Measurements from ENCODE around the gene DNAJB7.

GRCh38 chr22:40889116-40889515 is 27.2 kb upstream of the DNAJB7 start:
- no peak for TF ChIP-seq POLR2A (IDR thresholded peaks at IDR 0.05)
- TF ChIP-seq, protein P1, sequence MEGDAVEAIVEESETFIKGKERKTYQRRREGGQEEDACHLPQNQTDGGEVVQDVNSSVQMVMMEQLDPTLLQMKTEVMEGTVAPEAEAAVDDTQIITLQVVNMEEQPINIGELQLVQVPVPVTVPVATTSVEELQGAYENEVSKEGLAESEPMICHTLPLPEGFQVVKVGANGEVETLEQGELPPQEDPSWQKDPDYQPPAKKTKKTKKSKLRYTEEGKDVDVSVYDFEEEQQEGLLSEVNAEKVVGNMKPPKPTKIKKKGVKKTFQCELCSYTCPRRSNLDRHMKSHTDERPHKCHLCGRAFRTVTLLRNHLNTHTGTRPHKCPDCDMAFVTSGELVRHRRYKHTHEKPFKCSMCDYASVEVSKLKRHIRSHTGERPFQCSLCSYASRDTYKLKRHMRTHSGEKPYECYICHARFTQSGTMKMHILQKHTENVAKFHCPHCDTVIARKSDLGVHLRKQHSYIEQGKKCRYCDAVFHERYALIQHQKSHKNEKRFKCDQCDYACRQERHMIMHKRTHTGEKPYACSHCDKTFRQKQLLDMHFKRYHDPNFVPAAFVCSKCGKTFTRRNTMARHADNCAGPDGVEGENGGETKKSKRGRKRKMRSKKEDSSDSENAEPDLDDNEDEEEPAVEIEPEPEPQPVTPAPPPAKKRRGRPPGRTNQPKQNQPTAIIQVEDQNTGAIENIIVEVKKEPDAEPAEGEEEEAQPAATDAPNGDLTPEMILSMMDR (IDR thresholded peaks at IDR 0.05), result no peak

All from ovary (tissue), 3 donors.